GM12865 (cell line): ENCODE results near the gene NKTR.
A peak's percentile ranks its signal among the peaks of the same experiment; 100 is the strongest.

Source experiments
- DNase-seq: peaks from one replicate; pipeline ENCODE4 v3.0.0; 2010; ENCODE audit warnings: low read depth
- H3K4me3 ChIP-seq: 2 replicates; pipeline ENCODE4 v1.5.1; 2011; ENCODE audit warnings: mild to moderate bottlenecking, low read depth, low read length, control low read depth
- TF ChIP-seq, protein P1 (sequence below): IDR thresholded peaks from 2 replicates; pipeline ENCODE4 v1.5.1; 2011; ENCODE audit warnings: low read length, control low read depth, low read depth, inconsistent platforms; ENCODE audit not compliant: insufficient read depth; ENCODE audit errors: missing control alignments

The NKTR gene

DNA sequence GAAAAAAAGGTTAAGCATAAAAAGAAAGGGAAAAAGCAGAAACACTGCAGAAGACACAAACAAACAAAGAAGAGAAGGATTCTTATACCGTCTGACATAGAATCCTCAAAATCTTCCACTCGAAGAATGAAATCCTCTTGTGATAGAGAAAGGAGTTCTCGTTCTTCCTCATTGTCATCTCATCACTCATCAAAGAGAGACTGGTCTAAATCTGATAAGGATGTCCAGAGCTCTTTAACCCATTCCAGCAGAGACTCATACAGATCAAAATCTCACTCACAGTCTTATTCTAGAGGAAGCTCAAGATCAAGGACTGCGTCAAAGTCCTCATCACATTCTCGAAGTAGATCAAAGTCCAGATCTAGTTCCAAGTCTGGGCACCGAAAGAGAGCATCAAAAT lies 36.5 kb downstream of the NKTR start:
- TF ChIP-seq, protein P1, sequence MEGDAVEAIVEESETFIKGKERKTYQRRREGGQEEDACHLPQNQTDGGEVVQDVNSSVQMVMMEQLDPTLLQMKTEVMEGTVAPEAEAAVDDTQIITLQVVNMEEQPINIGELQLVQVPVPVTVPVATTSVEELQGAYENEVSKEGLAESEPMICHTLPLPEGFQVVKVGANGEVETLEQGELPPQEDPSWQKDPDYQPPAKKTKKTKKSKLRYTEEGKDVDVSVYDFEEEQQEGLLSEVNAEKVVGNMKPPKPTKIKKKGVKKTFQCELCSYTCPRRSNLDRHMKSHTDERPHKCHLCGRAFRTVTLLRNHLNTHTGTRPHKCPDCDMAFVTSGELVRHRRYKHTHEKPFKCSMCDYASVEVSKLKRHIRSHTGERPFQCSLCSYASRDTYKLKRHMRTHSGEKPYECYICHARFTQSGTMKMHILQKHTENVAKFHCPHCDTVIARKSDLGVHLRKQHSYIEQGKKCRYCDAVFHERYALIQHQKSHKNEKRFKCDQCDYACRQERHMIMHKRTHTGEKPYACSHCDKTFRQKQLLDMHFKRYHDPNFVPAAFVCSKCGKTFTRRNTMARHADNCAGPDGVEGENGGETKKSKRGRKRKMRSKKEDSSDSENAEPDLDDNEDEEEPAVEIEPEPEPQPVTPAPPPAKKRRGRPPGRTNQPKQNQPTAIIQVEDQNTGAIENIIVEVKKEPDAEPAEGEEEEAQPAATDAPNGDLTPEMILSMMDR, result no peak
- H3K4me3 ChIP-seq, result no peak overlapping the region
- DNase-seq, result no peak

- TF ChIP-seq, protein P1, result no peak
- DNase-seq, result peak; percentile 75
Observed at GRCh38 chr3:42638339-42638842, 37.9 kb downstream of the NKTR start.

DNA sequence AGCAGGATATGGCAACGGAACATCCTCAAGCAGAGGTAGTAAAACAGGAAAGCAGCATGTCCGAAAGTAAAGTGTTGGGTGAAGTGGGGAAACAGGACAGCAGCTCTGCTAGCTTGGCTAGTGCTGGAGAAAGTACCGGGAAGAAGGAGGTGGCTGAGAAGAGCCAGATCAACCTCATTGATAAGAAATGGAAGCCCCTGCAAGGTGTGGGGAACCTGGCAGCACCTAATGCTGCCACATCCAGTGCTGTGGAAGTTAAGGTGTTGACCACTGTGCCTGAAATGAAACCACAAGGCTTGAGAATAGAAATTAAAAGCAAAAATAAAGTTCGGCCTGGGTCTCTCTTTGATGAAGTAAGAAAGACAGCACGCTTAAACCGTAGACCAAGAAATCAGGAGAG lies 38.7 kb downstream of the NKTR start:
- no peak overlapping the region for H3K4me3 ChIP-seq
- no peak for DNase-seq
- TF ChIP-seq, protein P1, result no peak

More at GRCh38 chr3:42638339-42638842, 37.9 kb downstream of the NKTR start:
- peak overlapping the region; percentile 4 for H3K4me3 ChIP-seq

DNA sequence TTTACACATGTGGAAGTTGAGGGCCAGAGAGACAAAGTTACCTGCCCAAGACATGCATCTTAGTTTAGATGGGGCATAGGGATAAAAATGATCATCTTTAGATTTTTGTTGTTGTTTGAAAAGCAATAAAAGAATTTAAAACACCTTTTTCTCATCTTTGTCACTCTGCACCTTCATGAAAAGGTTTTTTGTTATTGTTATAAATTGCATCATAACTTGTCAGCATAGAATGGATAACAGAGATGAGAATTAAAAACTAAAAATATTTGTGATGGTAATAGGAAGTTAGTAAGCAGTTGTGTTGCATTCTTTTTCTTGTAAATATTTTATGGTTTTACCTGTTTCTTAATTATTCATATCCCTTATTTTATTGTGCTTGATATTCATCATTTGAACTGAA lies 39.6 kb downstream of the NKTR start:
- DNase-seq, result no peak
- H3K4me3 ChIP-seq, result no peak overlapping the region
- TF ChIP-seq, protein P1, result no peak

GRCh38 chr3:42640771-42641370 lies 40.4 kb downstream of the NKTR start:
- no peak for DNase-seq
- TF ChIP-seq, protein P1, result no peak
- H3K4me3 ChIP-seq, result no peak overlapping the region

DNA sequence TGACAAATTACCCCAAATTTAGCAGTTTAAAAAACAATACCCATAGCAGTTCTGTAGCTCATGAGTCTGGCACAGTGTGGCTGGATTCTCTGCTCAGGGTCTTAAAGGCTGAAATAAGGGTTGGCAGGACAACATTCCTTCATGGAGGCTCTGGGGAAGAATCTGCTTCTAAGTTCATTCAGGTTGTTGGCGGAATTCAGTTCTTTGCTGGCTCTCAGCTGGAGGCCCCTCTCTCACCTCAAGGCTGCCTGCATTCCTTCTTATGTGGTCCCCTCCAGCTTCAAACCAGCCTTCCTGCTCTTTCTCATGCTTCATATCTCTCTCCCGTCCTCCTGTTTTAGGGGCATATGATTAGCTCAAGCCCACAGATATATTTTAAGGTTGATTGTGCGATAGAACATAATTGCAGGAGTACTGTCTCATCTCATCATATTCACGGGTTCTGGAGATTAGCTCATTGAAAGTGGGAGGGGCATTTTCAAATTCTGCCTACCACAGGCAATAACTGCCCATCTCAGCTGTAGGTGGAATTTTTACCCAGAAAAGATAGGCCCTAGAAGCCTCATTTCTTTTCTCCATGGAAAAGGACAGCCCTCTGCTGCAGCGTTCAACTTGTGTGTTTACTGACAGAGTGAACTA lies 47.5 kb downstream of the NKTR start:
- TF ChIP-seq, protein P1, result no peak
- no peak overlapping the region for H3K4me3 ChIP-seq
- DNase-seq, result no peak
